DOHH2 (cell line): ENCODE measurements around the gene FAM9C.

Experiments used
- EZH2phosphoT487 ChIP-seq: fragments of 200-600 bp; sonication (generic); IDR thresholded peaks from 2 replicates; pipeline ENCODE4 v1.6.1; 2017; ENCODE audit warnings: borderline replicate concordance, mild to moderate bottlenecking, antibody characterized with exemption, low read length, moderate library complexity, mixed read lengths
- TF ChIP-seq, protein P1 (sequence below): fragments of 200-600 bp; sonication (generic); IDR thresholded peaks from one replicate; pipeline ENCODE4 v1.5.1; 2014; ENCODE audit warnings: antibody characterized with exemption, mild to moderate bottlenecking, low read depth, low read length; ENCODE audit not compliant: poor library complexity, severe bottlenecking

DNA sequence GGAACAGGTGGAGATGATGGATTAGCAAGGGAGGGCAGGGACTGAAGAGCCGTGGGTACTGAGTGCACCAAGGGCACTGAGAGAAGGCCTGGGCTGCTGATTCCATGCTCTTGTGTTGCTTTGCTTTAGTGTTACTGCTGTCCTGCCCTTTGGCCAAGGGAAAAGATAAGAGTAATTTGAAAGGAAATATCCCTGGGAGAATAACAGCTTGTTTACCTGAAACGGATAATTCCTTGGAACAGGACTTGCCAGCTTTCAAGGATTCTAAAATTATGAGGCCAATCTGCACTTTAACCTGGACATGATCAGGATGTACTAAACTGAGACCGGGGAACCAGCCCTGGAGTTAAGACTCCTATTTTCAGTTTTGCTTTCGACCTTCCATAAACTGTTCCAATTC is 20.4 kb downstream of the FAM9C start:
- TF ChIP-seq, protein P1, sequence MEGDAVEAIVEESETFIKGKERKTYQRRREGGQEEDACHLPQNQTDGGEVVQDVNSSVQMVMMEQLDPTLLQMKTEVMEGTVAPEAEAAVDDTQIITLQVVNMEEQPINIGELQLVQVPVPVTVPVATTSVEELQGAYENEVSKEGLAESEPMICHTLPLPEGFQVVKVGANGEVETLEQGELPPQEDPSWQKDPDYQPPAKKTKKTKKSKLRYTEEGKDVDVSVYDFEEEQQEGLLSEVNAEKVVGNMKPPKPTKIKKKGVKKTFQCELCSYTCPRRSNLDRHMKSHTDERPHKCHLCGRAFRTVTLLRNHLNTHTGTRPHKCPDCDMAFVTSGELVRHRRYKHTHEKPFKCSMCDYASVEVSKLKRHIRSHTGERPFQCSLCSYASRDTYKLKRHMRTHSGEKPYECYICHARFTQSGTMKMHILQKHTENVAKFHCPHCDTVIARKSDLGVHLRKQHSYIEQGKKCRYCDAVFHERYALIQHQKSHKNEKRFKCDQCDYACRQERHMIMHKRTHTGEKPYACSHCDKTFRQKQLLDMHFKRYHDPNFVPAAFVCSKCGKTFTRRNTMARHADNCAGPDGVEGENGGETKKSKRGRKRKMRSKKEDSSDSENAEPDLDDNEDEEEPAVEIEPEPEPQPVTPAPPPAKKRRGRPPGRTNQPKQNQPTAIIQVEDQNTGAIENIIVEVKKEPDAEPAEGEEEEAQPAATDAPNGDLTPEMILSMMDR: no peak
- no peak for TF ChIP-seq EZH2phosphoT487
